Keratinocyte (primary cell): ENCODE measurements around the gene TNS4. TPM values are rescaled to one million over a fixed set of nuclear protein-coding genes. Genes with fewer than 3 reads are reported as not detected.

Experiments used
- DNase-seq: peaks from one replicate; pipeline ENCODE4 v3.0.0-alpha.2; 2011; ENCODE audit warnings: low read depth, missing footprints, low spot score
- FAIRE-seq: peaks from 2 replicates; lab custom pipeline; 2011; peaks lifted over from hg19 to GRCh38; lab: Jason Lieb, UNC
- H2AFZ ChIP-seq: 2 replicates; pipeline ENCODE4 v1.6.0; 2012; ENCODE audit warnings: low read length, control low read depth, inconsistent platforms; ENCODE audit not compliant: control insufficient read depth
- H3K27ac ChIP-seq: 2 replicates; pipeline ENCODE4 v1.5.1; 2011; ENCODE audit warnings: low read length; ENCODE audit not compliant: control insufficient read depth, insufficient read depth
- H3K27me3 ChIP-seq: 3 replicates; pipeline ENCODE4 v1.6.0; 2011; ENCODE audit warnings: low read length; ENCODE audit not compliant: control insufficient read depth, insufficient read depth; ENCODE audit errors: extremely low read depth
- H3K36me3 ChIP-seq, 2 experiments: 2 replicates in 1 of 2; 3 replicates in 1 of 2; pipeline ENCODE4 v1.5.1; 2011; ENCODE audit warnings: low read length in 2 of 2, mild to moderate bottlenecking in 1 of 2; ENCODE audit not compliant: control insufficient read depth in 2 of 2, insufficient read depth in 2 of 2; ENCODE audit errors: extremely low read depth in 1 of 2
- H3K4me1 ChIP-seq: 3 replicates; pipeline ENCODE4 v1.5.1; 2011; ENCODE audit warnings: low read length; ENCODE audit not compliant: control insufficient read depth, insufficient read depth; ENCODE audit errors: extremely low read depth
- H3K4me2 ChIP-seq: 3 replicates; pipeline ENCODE4 v1.6.0; 2011; ENCODE audit warnings: low read depth, low read length; ENCODE audit not compliant: control insufficient read depth, insufficient read depth; ENCODE audit errors: extremely low read depth
- H3K4me3 ChIP-seq, 3 experiments: fragments of 200-600 bp in 1 of 3; sonication (generic) in 1 of 3; 2 replicates in 2 of 3; 3 replicates in 1 of 3; pipeline ENCODE4 v1.5.1; 2011 to 2016; ENCODE audit warnings: low read length in 3 of 3, mild to moderate bottlenecking in 3 of 3, control low read depth in 2 of 3, inconsistent platforms in 1 of 3, low read depth in 1 of 3, mixed read lengths in 1 of 3, mixed run types in 1 of 3, moderate library complexity in 1 of 3; ENCODE audit not compliant: control insufficient read depth in 2 of 3, insufficient read depth in 2 of 3; ENCODE audit errors: extremely low read depth in 1 of 3
- H3K79me2 ChIP-seq: 2 replicates; pipeline ENCODE4 v1.6.0; 2012; ENCODE audit warnings: low read length; ENCODE audit not compliant: control insufficient read depth, insufficient read depth
- H3K9ac ChIP-seq: 3 replicates; pipeline ENCODE4 v1.6.0; 2011; ENCODE audit warnings: low read length; ENCODE audit not compliant: control insufficient read depth, insufficient read depth; ENCODE audit errors: extremely low read depth
- H3K9me1 ChIP-seq: 3 replicates; pipeline ENCODE4 v1.6.0; 2011; ENCODE audit warnings: low read length; ENCODE audit not compliant: control insufficient read depth, insufficient read depth; ENCODE audit errors: extremely low read depth
- H3K9me3 ChIP-seq: 2 replicates; pipeline ENCODE4 v1.5.1; 2012; ENCODE audit warnings: low read depth, low read length; ENCODE audit not compliant: control insufficient read depth
- H4K20me1 ChIP-seq: 3 replicates; pipeline ENCODE4 v1.6.0; 2011; ENCODE audit warnings: low read length; ENCODE audit not compliant: control insufficient read depth, insufficient read depth; ENCODE audit errors: extremely low read depth
- CTCF ChIP-seq, 3 experiments: IDR thresholded peaks in 1 of 3; conservative IDR thresholded peaks in 1 of 3; optimal IDR thresholded peaks in 1 of 3; 2 replicates in 2 of 3; 3 replicates in 1 of 3; pipeline versions ENCODE3 to v1.5.1; 2011; ENCODE audit warnings: low read length in 3 of 3, mild to moderate bottlenecking in 3 of 3, moderate library complexity in 2 of 3, control low read depth in 1 of 3, inconsistent platforms in 1 of 3; ENCODE audit not compliant: insufficient read depth in 2 of 3; ENCODE audit errors: extremely low read depth in 1 of 3
- EZH2 ChIP-seq: IDR thresholded peaks from one replicate; pipeline ENCODE4 v1.6.1; 2012; ENCODE audit warnings: inconsistent platforms, mild to moderate bottlenecking, low read length, moderate library complexity
- dilution Hi-C: fragments of 300-500 bp; cut with MboI; formaldehyde crosslinking; loops from one replicate; pipeline ENCODE4 v1.7.0; 2020; ENCODE audit warnings: low sequenced_read_pairs; ENCODE audit not compliant: extremely low pct_ligation_motif_present
- polyA plus RNA-seq, 5 experiments: library from polyadenylated mRNA; depleted of rRNA in 3 of 5; stranded (reverse) in 3 of 5; stranded (forward) in 1 of 5; unstranded in 1 of 5; fragments of >200 nt; gene quantifications; 1 replicate in 1 of 5; 2 replicates in 3 of 5; 3 replicates in 1 of 5; pipeline versions ENCODE4 v1.2.1 to v1.2.3, GENCODE V29; 2011 to 2012; ENCODE audit warnings: missing spikeins in 2 of 5, low read depth in 1 of 5, low replicate concordance in 1 of 5

Gene TNS4
- polyA plus RNA-seq, 1 donor (not counting 4 experiments of a cell fraction or from before 2014, with no cell fraction given), result 160 TPM

- dilution Hi-C loops, result no loop called here
- H3K9ac ChIP-seq, result peak overlapping the region; percentile 99
- no peaks in the 10 kb centered on the region for H3K9me3 ChIP-seq
- H3K4me1 ChIP-seq, result peaks cover 56% of the 10 kb centered on the region
- H3K36me3 ChIP-seq, result peaks cover 25 to 65% of the 10 kb centered on the region in 2 experiments
- peaks cover 84% of the 10 kb centered on the region for H3K79me2 ChIP-seq
- FAIRE-seq (no peak), DNase-seq (no peak)
- no peaks in the 10 kb centered on the region for H3K27me3 ChIP-seq
- TF ChIP-seq CTCF (optimal IDR thresholded peaks at IDR 0.05 in 1 of 3, IDR thresholded peaks at IDR 0.05 in 1 of 3, conservative IDR thresholded peaks at IDR 0.05 in 1 of 3; ENCODE audit: extremely low read depth in 1 of 3, insufficient read depth in 2 of 3, low read length in 3 of 3), result no peak
- TF ChIP-seq EZH2, result no peak
- no peak overlapping the region for H2AFZ ChIP-seq
- H3K4me3 ChIP-seq, result peak overlapping the region; percentile 79 to 98 (median 91)
- peaks cover 7% of the 10 kb centered on the region for H3K9me1 ChIP-seq
- H3K4me2 ChIP-seq, result peak overlapping the region; percentile 98
- peaks cover 61% of the 10 kb centered on the region for H4K20me1 ChIP-seq
- peak overlapping the region; percentile 94 for H3K27ac ChIP-seq
Observed at GRCh38 chr17:40498281-40499084, 2.9 kb downstream of the TNS4 start.

- H3K4me1 ChIP-seq, result peaks cover 63% of the 10 kb centered on the region
- H3K36me3 ChIP-seq, result peaks cover 25 to 72% of the 10 kb centered on the region in 2 experiments
Observed at GRCh38 chr17:40497695-40498094, 3.7 kb downstream of the TNS4 start.

More at GRCh38 chr17:40497695-40498094, 3.7 kb downstream of the TNS4 start:
- peak overlapping the region; percentile 99 for H3K9ac ChIP-seq
- dilution Hi-C loops, result no loop called here
- FAIRE-seq (peak; percentile 77), DNase-seq (no peak)
- H3K27ac ChIP-seq, result peak overlapping the region; percentile 94
- H4K20me1 ChIP-seq, result peaks cover 66% of the 10 kb centered on the region
- peak overlapping the region; percentile 79 to 98 (median 91) for H3K4me3 ChIP-seq
- H3K79me2 ChIP-seq, result peaks cover 85% of the 10 kb centered on the region
- TF ChIP-seq CTCF (optimal IDR thresholded peaks at IDR 0.05 in 1 of 3, IDR thresholded peaks at IDR 0.05 in 1 of 3, conservative IDR thresholded peaks at IDR 0.05 in 1 of 3; ENCODE audit: extremely low read depth in 1 of 3, insufficient read depth in 2 of 3, low read length in 3 of 3) (no peak), EZH2 (no peak)
- peak overlapping the region; percentile 98 for H3K4me2 ChIP-seq
- H2AFZ ChIP-seq, result no peak overlapping the region
- H3K27me3 ChIP-seq, result no peaks in the 10 kb centered on the region
- H3K9me3 ChIP-seq, result no peaks in the 10 kb centered on the region
- H3K9me1 ChIP-seq, result peaks cover 7% of the 10 kb centered on the region
